Activated naive CD8-positive, alpha-beta T cell treated with anti-CD3 and anti-CD28 coated beads, Interleukin-2, amount 10 ng/mL, durations not matched to agents 7 days and 5 days (primary cell): ENCODE measurements around the gene GUCY1A2. TPM values are rescaled to one million over a fixed set of nuclear protein-coding genes. Genes with fewer than 3 reads are reported as not detected.

Experiments used
- ATAC-seq: fragments of 150-1000 bp; cut with Tn5 transposase; one replicate; pipeline ENCODE4 v1.10.0; 2021; ENCODE audit warnings: low read depth, moderate library complexity
- POLR2A ChIA-PET: fragments of 350-600 bp; sonication (Branson Sonifier 250); formaldehyde crosslinking; loops from one replicate; lab custom pipeline; 2021; ENCODE audit warnings: antibody characterized with exemption; lab: Charles Lee
- DNase-seq: peaks from one replicate; pipeline ENCODE4 v3.0.0; 2021
- H3K27ac Mint-ChIP-seq: one replicate; pipeline ENCODE4 v1.8.0; 2022; ENCODE audit warnings: mild to moderate bottlenecking, mixed read lengths
- H3K27me3 Mint-ChIP-seq: one replicate; pipeline ENCODE4 v1.8.0; 2022; ENCODE audit warnings: mild to moderate bottlenecking, moderate library complexity, mixed read lengths
- H3K36me3 Mint-ChIP-seq: one replicate; pipeline ENCODE4 v1.8.0; 2021; ENCODE audit warnings: mild to moderate bottlenecking, mixed read lengths
- H3K4me1 Mint-ChIP-seq: one replicate; pipeline ENCODE4 v1.8.0; 2021; ENCODE audit warnings: mixed read lengths
- H3K4me3 Mint-ChIP-seq: one replicate; pipeline ENCODE4 v1.8.0; 2022; ENCODE audit warnings: mild to moderate bottlenecking, moderate library complexity, mixed read lengths
- H3K9me3 Mint-ChIP-seq: one replicate; pipeline ENCODE4 v1.8.0; 2021; ENCODE audit warnings: mixed read lengths
- total RNA-seq, 2 experiments: library from RNA; stranded (reverse); gene quantifications; one replicate each; pipeline ENCODE4 v1.2.3, GENCODE V29; 2021

GUCY1A2 gene
- total RNA-seq, 2 experiments from 2014 or later: not detected

DNA sequence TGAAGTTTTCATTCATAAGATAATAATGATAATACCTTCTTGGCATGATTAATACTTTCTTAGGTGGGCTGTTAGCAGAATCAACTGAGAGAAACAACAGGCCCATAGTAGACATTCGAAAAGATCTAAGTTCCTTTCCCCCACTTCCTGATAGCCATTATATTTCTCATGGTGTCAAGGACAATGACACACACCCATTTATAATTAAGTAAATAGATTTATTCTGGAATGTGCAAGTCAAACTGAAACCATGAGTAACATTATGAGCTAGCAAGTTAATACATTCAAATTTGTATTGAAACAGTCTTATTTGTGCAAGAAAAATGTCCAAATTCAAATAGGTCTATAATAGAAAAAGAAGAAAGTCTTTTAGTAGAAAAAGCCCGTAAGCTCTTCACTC lies 301.1 kb downstream of the GUCY1A2 start:
- Mint-ChIP-seq H3K4me1 (no peaks in the 10 kb centered on the region), H3K9me3 (no peaks in the 10 kb centered on the region), H3K27me3 (no peaks in the 10 kb centered on the region), H3K4me3 (no peak overlapping the region), H3K27ac (no peak overlapping the region), H3K36me3 (no peaks in the 10 kb centered on the region)
- no peak for ATAC-seq
- DNase-seq: no peak
- POLR2A ChIA-PET: no interaction called here

GRCh38 chr11:106714199-106714598 lies 304.1 kb downstream of the GUCY1A2 start:
- Mint-ChIP-seq H3K27me3 (no peaks in the 10 kb centered on the region), H3K9me3 (no peaks in the 10 kb centered on the region), H3K4me3 (no peak overlapping the region), H3K4me1 (no peaks in the 10 kb centered on the region), H3K27ac (no peak overlapping the region), H3K36me3 (no peaks in the 10 kb centered on the region)
- DNase-seq (no peak), ATAC-seq (no peak)
- POLR2A ChIA-PET: no interaction called here

GRCh38 chr11:106708348-106708747 lies 309.9 kb downstream of the GUCY1A2 start:
- H3K36me3 Mint-ChIP-seq: no peaks in the 10 kb centered on the region
- no peaks in the 10 kb centered on the region for H3K27me3 Mint-ChIP-seq
- H3K9me3 Mint-ChIP-seq: no peaks in the 10 kb centered on the region
- no peaks in the 10 kb centered on the region for H3K4me1 Mint-ChIP-seq
- POLR2A ChIA-PET: no interaction called here
- H3K4me3 Mint-ChIP-seq: no peak overlapping the region
- H3K27ac Mint-ChIP-seq: no peak overlapping the region
- no peak for ATAC-seq
- DNase-seq: no peak

DNA sequence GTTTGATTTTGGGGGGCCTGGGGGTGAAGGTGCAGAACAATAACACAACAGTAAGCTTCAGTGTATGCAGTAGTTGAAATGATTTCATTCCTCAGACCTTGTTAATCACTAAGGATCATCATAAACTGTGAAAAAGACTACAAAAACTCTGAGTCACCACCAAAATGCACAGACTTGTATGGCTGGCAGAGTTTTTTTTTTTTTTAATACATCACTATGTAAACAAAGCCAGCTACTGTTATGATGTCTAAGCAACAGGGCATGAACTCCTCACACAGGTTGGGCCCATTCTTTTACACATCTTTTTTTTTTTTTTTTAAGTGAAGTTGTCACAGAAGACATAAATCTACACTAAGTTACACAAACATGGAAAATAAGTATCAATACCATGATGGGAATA lies 311.9 kb downstream of the GUCY1A2 start:
- Mint-ChIP-seq H3K9me3 (no peaks in the 10 kb centered on the region), H3K36me3 (no peaks in the 10 kb centered on the region), H3K27ac (no peak overlapping the region), H3K4me1 (no peaks in the 10 kb centered on the region), H3K4me3 (no peak overlapping the region), H3K27me3 (no peaks in the 10 kb centered on the region)
- no peak for DNase-seq
- POLR2A ChIA-PET: no interaction called here
- no peak for ATAC-seq

- Mint-ChIP-seq H3K36me3 (no peaks in the 10 kb centered on the region), H3K9me3 (no peaks in the 10 kb centered on the region), H3K4me3 (no peak overlapping the region), H3K4me1 (no peaks in the 10 kb centered on the region), H3K27ac (no peak overlapping the region), H3K27me3 (no peaks in the 10 kb centered on the region)
- POLR2A ChIA-PET: no interaction called here
- DNase-seq (no peak), ATAC-seq (no peak)
These were observed 315.5 kb downstream of the GUCY1A2 start for GRCh38 chr11:106702805-106703204.

DNA sequence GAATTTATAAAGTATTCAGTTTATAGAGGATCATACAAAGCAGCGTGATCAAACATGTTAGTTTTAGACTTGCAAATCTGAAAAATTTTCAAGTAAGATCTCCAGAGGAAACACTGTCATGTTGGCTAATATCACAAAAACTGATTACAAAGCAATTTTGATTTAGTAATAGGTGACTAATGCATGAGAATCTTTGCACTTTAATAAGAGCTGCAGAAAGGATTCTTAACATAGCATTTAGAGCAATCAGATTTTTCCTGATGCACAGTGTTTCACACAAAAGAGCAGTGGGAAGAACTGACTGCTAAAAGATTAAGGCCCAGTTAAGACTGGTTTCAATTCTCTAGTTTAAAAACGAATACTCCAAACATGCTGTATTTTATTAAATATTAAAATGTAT lies 321.2 kb downstream of the GUCY1A2 start:
- POLR2A ChIA-PET: no interaction called here
- Mint-ChIP-seq H3K4me3 (no peak overlapping the region), H3K36me3 (no peaks in the 10 kb centered on the region), H3K27me3 (no peaks in the 10 kb centered on the region), H3K27ac (no peak overlapping the region), H3K4me1 (no peaks in the 10 kb centered on the region), H3K9me3 (no peaks in the 10 kb centered on the region)
- no peak for DNase-seq
- ATAC-seq: no peak

- no peaks in the 10 kb centered on the region for H3K36me3 Mint-ChIP-seq
- ATAC-seq (no peak), DNase-seq (no peak)
- POLR2A ChIA-PET: no interaction called here
- no peaks in the 10 kb centered on the region for H3K9me3 Mint-ChIP-seq
- H3K27me3 Mint-ChIP-seq: no peaks in the 10 kb centered on the region
- no peaks in the 10 kb centered on the region for H3K4me1 Mint-ChIP-seq
- H3K4me3 Mint-ChIP-seq: no peak overlapping the region
- no peak overlapping the region for H3K27ac Mint-ChIP-seq
These were observed 322.8 kb downstream of the GUCY1A2 start for GRCh38 chr11:106695506-106695905.

- Mint-ChIP-seq H3K9me3 (peaks cover 3% of the 10 kb centered on the region), H3K27me3 (no peaks in the 10 kb centered on the region), H3K36me3 (no peaks in the 10 kb centered on the region), H3K4me1 (no peaks in the 10 kb centered on the region), H3K4me3 (no peak overlapping the region), H3K27ac (no peak overlapping the region)
- POLR2A ChIA-PET: no interaction called here
- ATAC-seq (no peak), DNase-seq (no peak)
These were observed 323.8 kb downstream of the GUCY1A2 start for GRCh38 chr11:106694501-106694900.

DNA sequence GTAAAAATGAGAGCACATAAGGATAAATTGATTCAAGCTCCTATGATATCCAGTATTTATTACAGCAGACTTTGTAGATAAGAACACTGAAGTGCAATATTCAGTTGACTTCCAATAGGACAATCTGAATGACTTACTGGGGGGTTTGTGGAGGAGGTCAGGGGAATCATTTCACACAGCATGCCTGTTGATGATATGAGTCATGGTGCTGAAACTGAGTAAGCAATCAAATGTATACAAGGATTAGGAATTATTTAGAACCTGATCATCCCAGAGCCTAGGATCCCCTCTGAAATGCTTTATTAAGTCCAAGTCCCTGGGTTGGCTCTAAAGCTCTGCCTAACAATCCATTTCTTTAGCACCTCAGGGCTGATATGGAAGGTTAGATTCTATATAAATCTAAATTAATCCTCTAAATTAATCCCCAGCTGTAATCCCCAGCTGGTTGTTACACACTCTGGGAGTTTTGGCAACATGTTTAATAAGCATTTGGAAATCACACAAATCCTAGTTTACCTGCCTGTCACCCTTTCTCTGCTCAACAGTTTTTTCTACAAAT lies 326.4 kb downstream of the GUCY1A2 start:
- Mint-ChIP-seq H3K4me3 (no peak overlapping the region), H3K4me1 (no peaks in the 10 kb centered on the region), H3K36me3 (no peaks in the 10 kb centered on the region), H3K27me3 (no peaks in the 10 kb centered on the region), H3K27ac (no peak overlapping the region), H3K9me3 (peaks cover 5% of the 10 kb centered on the region)
- DNase-seq (no peak), ATAC-seq (no peak)
- POLR2A ChIA-PET: no interaction called here

- DNase-seq (no peak), ATAC-seq (no peak)
- Mint-ChIP-seq H3K4me1 (no peaks in the 10 kb centered on the region), H3K9me3 (peaks cover 5% of the 10 kb centered on the region), H3K4me3 (no peak overlapping the region), H3K36me3 (no peaks in the 10 kb centered on the region), H3K27me3 (no peaks in the 10 kb centered on the region), H3K27ac (no peak overlapping the region)
- POLR2A ChIA-PET: no interaction called here
These were observed 327.4 kb downstream of the GUCY1A2 start for GRCh38 chr11:106690923-106691322.

DNA sequence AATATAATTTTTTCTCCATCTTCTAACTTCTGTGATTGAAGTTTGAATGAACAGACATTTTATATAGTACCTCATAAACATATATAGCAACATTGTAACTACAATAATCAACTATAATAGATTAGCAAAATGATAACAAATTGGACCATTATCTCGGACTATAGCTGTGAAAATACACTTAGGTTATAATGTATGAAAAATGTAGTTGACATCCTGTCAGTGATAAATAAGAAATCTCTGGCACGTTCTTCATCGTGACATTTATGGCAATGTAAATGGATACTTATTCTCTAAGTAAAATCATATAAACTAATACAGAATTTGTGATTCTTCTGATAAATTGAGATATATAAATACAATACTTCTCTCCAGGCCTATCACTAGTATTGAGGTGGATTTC lies 333.3 kb downstream of the GUCY1A2 start:
- DNase-seq (no peak), ATAC-seq (no peak)
- H3K27ac Mint-ChIP-seq: no peak overlapping the region
- H3K4me3 Mint-ChIP-seq: no peak overlapping the region
- POLR2A ChIA-PET: no interaction called here
- H3K9me3 Mint-ChIP-seq: peaks cover 2% of the 10 kb centered on the region
- no peaks in the 10 kb centered on the region for H3K36me3 Mint-ChIP-seq
- no peaks in the 10 kb centered on the region for H3K27me3 Mint-ChIP-seq
- no peaks in the 10 kb centered on the region for H3K4me1 Mint-ChIP-seq

GRCh38 chr11:106683435-106683834 lies 334.8 kb downstream of the GUCY1A2 start:
- no peak overlapping the region for H3K4me3 Mint-ChIP-seq
- H3K27ac Mint-ChIP-seq: no peak overlapping the region
- H3K36me3 Mint-ChIP-seq: no peaks in the 10 kb centered on the region
- POLR2A ChIA-PET: no interaction called here
- H3K27me3 Mint-ChIP-seq: no peaks in the 10 kb centered on the region
- no peaks in the 10 kb centered on the region for H3K4me1 Mint-ChIP-seq
- DNase-seq: no peak
- no peaks in the 10 kb centered on the region for H3K9me3 Mint-ChIP-seq
- ATAC-seq: no peak

GRCh38 chr11:106681435-106681834 lies 336.8 kb downstream of the GUCY1A2 start:
- no peaks in the 10 kb centered on the region for H3K9me3 Mint-ChIP-seq
- H3K36me3 Mint-ChIP-seq: no peaks in the 10 kb centered on the region
- DNase-seq (no peak), ATAC-seq (no peak)
- POLR2A ChIA-PET: no interaction called here
- no peak overlapping the region for H3K4me3 Mint-ChIP-seq
- H3K27ac Mint-ChIP-seq: no peak overlapping the region
- H3K4me1 Mint-ChIP-seq: no peaks in the 10 kb centered on the region
- H3K27me3 Mint-ChIP-seq: no peaks in the 10 kb centered on the region

DNA sequence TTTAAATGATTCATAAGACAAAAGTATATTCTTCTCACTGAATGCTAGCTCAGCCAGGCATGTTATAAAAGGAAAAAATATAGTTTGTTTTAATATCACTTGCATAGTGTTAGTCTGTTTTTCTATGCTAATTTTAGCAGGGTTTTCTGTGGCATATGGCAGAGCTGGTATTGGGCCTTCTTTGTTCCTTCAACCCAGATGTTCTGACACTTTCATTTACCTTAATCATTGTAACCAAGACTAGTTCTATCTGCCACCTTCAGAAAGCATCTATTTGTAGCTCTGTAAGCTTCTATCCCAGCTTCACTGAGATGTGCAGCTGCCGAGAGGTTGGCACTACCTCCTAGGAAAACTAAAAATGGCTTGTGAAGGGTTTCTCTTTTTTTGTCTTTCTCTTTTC lies 338.7 kb downstream of the GUCY1A2 start:
- ATAC-seq (no peak), DNase-seq (no peak)
- Mint-ChIP-seq H3K27ac (no peak overlapping the region), H3K4me1 (no peaks in the 10 kb centered on the region), H3K4me3 (no peak overlapping the region), H3K9me3 (no peaks in the 10 kb centered on the region), H3K36me3 (no peaks in the 10 kb centered on the region), H3K27me3 (no peaks in the 10 kb centered on the region)
- POLR2A ChIA-PET: no interaction called here

DNA sequence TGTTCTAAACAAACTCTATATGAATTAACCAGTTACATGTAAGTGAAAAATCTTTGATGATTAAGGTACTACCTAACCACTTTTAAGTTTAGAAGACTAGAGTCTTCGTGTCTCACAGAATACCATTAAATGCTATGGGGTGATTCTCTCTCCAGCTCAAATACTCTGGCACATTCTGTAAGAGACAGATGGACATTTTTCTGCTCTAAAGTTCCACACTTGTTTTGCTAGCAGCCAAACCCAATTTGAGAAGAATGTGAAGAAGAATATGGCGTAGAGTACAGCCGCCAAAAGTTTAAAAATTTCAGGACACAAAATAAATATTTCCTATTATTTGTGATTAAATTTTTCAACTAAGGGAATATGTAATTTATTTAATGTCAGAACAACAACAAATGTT lies 339.1 kb downstream of the GUCY1A2 start:
- H3K4me1 Mint-ChIP-seq: no peaks in the 10 kb centered on the region
- no peak for ATAC-seq
- POLR2A ChIA-PET: no interaction called here
- H3K27me3 Mint-ChIP-seq: no peaks in the 10 kb centered on the region
- DNase-seq: no peak
- H3K36me3 Mint-ChIP-seq: no peaks in the 10 kb centered on the region
- H3K4me3 Mint-ChIP-seq: no peak overlapping the region
- no peak overlapping the region for H3K27ac Mint-ChIP-seq
- H3K9me3 Mint-ChIP-seq: no peaks in the 10 kb centered on the region
